MM.1S (cell line): ENCODE results near the gene ADRM1.

Experiments used
- DNase-seq: peaks from one replicate; pipeline ENCODE4 v3.0.0-alpha.2; 2015
- H2AFZ ChIP-seq: fragments of 300-600 bp; sonication (generic); 2 replicates; pipeline ENCODE4 v1.6.0; 2016; ENCODE audit warnings: antibody characterized with exemption, low read length
- H3F3A ChIP-seq: fragments of 300-600 bp; sonication (generic); 2 replicates; pipeline ENCODE4 v1.6.1; 2016; ENCODE audit warnings: mild to moderate bottlenecking, antibody characterized with exemption, low read length, moderate library complexity, mixed read lengths; ENCODE audit not compliant: insufficient read depth
- H3K27ac ChIP-seq: fragments of 300-600 bp; sonication (generic); 2 replicates; pipeline ENCODE4 v1.5.1; 2016; ENCODE audit warnings: mild to moderate bottlenecking, low read length
- H3K27me3 ChIP-seq: fragments of 300-600 bp; sonication (generic); replicated peaks from 2 replicates; pipeline ENCODE4 v1.6.0; 2016; ENCODE audit warnings: low read length; ENCODE audit not compliant: insufficient read depth
- H3K36me3 ChIP-seq: fragments of 300-600 bp; sonication (generic); replicated peaks from 2 replicates; pipeline ENCODE4 v1.6.1; 2016; ENCODE audit warnings: mild to moderate bottlenecking, low read length, mixed read lengths; ENCODE audit not compliant: insufficient read depth
- H3K4me1 ChIP-seq: fragments of 300-600 bp; sonication (generic); 2 replicates; pipeline ENCODE4 v1.6.1; 2016; ENCODE audit warnings: low read length, mixed read lengths
- H3K4me2 ChIP-seq: fragments of 300-600 bp; sonication (generic); 2 replicates; pipeline ENCODE4 v1.6.0; 2016; ENCODE audit warnings: low read depth, low read length
- H3K4me3 ChIP-seq: fragments of 300-600 bp; sonication (generic); 2 replicates; pipeline ENCODE4 v1.5.1; 2016; ENCODE audit warnings: low read length, mixed read lengths
- H3K79me2 ChIP-seq: fragments of 300-600 bp; sonication (generic); 2 replicates; pipeline ENCODE4 v1.6.1; 2016; ENCODE audit warnings: mixed run types, low read length, mixed read lengths
- H3K9ac ChIP-seq: fragments of 300-600 bp; sonication (generic); 2 replicates; pipeline ENCODE4 v1.6.1; 2016; ENCODE audit warnings: low read length, mixed read lengths
- H3K9me2 ChIP-seq: fragments of 300-600 bp; sonication (generic); replicated peaks from 2 replicates; pipeline ENCODE4 v1.6.1; 2016; ENCODE audit warnings: mild to moderate bottlenecking, low read length, mixed read lengths; ENCODE audit not compliant: insufficient read depth
- H3K9me3 ChIP-seq: fragments of 300-600 bp; sonication (generic); replicated peaks from 2 replicates; pipeline ENCODE4 v1.6.1; 2016; ENCODE audit warnings: mild to moderate bottlenecking, low read length, mixed read lengths; ENCODE audit not compliant: insufficient read depth
- H4K20me1 ChIP-seq: fragments of 300-600 bp; sonication (generic); 2 replicates; pipeline ENCODE4 v1.6.1; 2016; ENCODE audit warnings: mild to moderate bottlenecking, low read length, moderate library complexity, mixed read lengths; ENCODE audit not compliant: insufficient read depth
- CTCF ChIP-seq: fragments of 300-600 bp; sonication (generic); IDR thresholded peaks from 2 replicates; pipeline ENCODE4 v1.5.1; 2016; ENCODE audit warnings: antibody characterized with exemption, low read length, mixed read lengths
- EZH2 ChIP-seq: fragments of 300-600 bp; sonication (generic); optimal IDR thresholded peaks from 2 replicates; pipeline ENCODE3; 2017; ENCODE audit warnings: low read depth, mild to moderate bottlenecking, antibody characterized with exemption, low read length, mixed read lengths
- EZH2phosphoT487 ChIP-seq: fragments of 300-600 bp; sonication (generic); IDR thresholded peaks from 2 replicates; pipeline ENCODE4 v1.6.1; 2018; ENCODE audit warnings: antibody characterized with exemption, low read length

The ADRM1 gene

GRCh38 chr20:62313460-62314338 lies 10.9 kb downstream of the ADRM1 start:
- no peaks in the 10 kb centered on the region for H3K36me3 ChIP-seq
- TF ChIP-seq CTCF (no peak), EZH2 (no peak), EZH2phosphoT487 (no peak)
- no peak overlapping the region for H3K27ac ChIP-seq
- no peak overlapping the region for H3K9ac ChIP-seq
- no peaks in the 10 kb centered on the region for H3K4me1 ChIP-seq
- no peak for DNase-seq
- no peak overlapping the region for H3K4me2 ChIP-seq
- no peak overlapping the region for H2AFZ ChIP-seq
- no peak overlapping the region for H3K4me3 ChIP-seq
- H3K9me2 ChIP-seq: no peaks in the 10 kb centered on the region
- H3K27me3 ChIP-seq: no peaks in the 10 kb centered on the region
- H3K9me3 ChIP-seq: no peaks in the 10 kb centered on the region
- H4K20me1 ChIP-seq: no peaks in the 10 kb centered on the region
- H3K79me2 ChIP-seq: no peaks in the 10 kb centered on the region
- no peaks in the 10 kb centered on the region for H3F3A ChIP-seq

- Histone ChIP-seq H4K20me1 (no peaks in the 10 kb centered on the region), H3K9me3 (no peaks in the 10 kb centered on the region), H3K4me3 (no peak overlapping the region), H3K9me2 (no peaks in the 10 kb centered on the region), H3K36me3 (no peaks in the 10 kb centered on the region), H3K9ac (no peak overlapping the region), H3K4me1 (no peaks in the 10 kb centered on the region), H3K4me2 (no peak overlapping the region), H3F3A (no peaks in the 10 kb centered on the region), H3K27me3 (no peaks in the 10 kb centered on the region), H3K79me2 (no peaks in the 10 kb centered on the region), H2AFZ (no peak overlapping the region), H3K27ac (no peak overlapping the region)
- TF ChIP-seq EZH2 (no peak), EZH2phosphoT487 (no peak), CTCF (no peak)
- DNase-seq: no peak
These were observed 11.5 kb downstream of the ADRM1 start for GRCh38 chr20:62314339-62314638.

GRCh38 chr20:62314711-62315302 lies 12.0 kb downstream of the ADRM1 start:
- no peak for DNase-seq
- Histone ChIP-seq H3K9me2 (no peaks in the 10 kb centered on the region), H3K9ac (no peak overlapping the region), H3K9me3 (no peaks in the 10 kb centered on the region), H3K27ac (no peak overlapping the region), H3K36me3 (no peaks in the 10 kb centered on the region), H3K27me3 (no peaks in the 10 kb centered on the region), H3F3A (no peaks in the 10 kb centered on the region), H4K20me1 (no peaks in the 10 kb centered on the region), H3K79me2 (no peaks in the 10 kb centered on the region), H2AFZ (no peak overlapping the region), H3K4me3 (no peak overlapping the region), H3K4me1 (no peaks in the 10 kb centered on the region), H3K4me2 (no peak overlapping the region)
- TF ChIP-seq CTCF (no peak), EZH2phosphoT487 (no peak), EZH2 (no peak)
